Measurements from ENCODE around the gene RAB34. TPM values are rescaled to one million over a fixed set of nuclear protein-coding genes. Genes with fewer than 3 reads are reported as not detected.

Gene RAB34
- total and polyA plus RNA-seq, 9 of the 15 experiments (the other 6 are each of a cell fraction or from before 2014, with no cell fraction given), result 0.07 to 3.8 (median 0.46) TPM; not detected in 1

DNA sequence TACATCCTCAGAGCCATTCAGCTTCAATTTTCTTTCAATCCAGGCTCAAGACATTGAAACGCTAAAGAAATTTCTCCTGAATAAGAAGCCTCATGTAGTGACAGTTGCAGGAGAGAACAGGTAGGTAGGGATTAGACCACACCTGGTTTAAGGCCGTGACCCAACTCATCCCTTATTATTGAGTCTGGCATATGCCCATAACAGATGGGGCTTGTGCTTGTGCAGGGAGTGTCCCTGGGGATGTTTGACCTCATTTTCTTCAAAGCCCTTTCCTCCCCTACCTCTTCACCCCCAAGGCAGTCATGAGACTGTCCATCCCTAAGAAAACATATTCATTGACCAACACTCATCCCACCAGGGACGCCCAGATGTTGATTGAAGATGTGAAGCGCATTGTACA, 31.4 kb downstream of the RAB34 start:
- H4K20me1 ChIP-seq (replicated peaks; ENCODE audit: control insufficient read depth, insufficient read depth, low read length), result no peaks in the 10 kb centered on the region
- ChIA-PET CTCF (ENCODE audit: low intra/inter-chr PET ratio) (no interaction called here), POLR2A (interaction anchor here (0.7 to 1.2 kb wide), 5 partner anchors 15 to 59 kb away, joined by 3 read pairs; partner anchors contain the start of gene RPL23A)
- DNase-seq (ENCODE audit: extremely low read depth in 1 of 4, low spot score in 3 of 4), result no peak
- TF ChIP-seq NFIC (IDR thresholded peaks at IDR 0.05) (peak; percentile 36), ZBTB1 (CRISPR knock-in tag; IDR thresholded peaks at IDR 0.05; ENCODE audit: borderline replicate concordance, low read depth) (no peak), JUN (IDR thresholded peaks at IDR 0.05; ENCODE audit: borderline replicate concordance, low read depth, low read length) (no peak), JUN (CRISPR knock-in tag; IDR thresholded peaks at IDR 0.05; ENCODE audit: borderline replicate concordance) (no peak), KLF6 (CRISPR knock-in tag; IDR thresholded peaks at IDR 0.05; ENCODE audit: borderline replicate concordance) (no peak)
- TF ChIP-seq, protein P1, sequence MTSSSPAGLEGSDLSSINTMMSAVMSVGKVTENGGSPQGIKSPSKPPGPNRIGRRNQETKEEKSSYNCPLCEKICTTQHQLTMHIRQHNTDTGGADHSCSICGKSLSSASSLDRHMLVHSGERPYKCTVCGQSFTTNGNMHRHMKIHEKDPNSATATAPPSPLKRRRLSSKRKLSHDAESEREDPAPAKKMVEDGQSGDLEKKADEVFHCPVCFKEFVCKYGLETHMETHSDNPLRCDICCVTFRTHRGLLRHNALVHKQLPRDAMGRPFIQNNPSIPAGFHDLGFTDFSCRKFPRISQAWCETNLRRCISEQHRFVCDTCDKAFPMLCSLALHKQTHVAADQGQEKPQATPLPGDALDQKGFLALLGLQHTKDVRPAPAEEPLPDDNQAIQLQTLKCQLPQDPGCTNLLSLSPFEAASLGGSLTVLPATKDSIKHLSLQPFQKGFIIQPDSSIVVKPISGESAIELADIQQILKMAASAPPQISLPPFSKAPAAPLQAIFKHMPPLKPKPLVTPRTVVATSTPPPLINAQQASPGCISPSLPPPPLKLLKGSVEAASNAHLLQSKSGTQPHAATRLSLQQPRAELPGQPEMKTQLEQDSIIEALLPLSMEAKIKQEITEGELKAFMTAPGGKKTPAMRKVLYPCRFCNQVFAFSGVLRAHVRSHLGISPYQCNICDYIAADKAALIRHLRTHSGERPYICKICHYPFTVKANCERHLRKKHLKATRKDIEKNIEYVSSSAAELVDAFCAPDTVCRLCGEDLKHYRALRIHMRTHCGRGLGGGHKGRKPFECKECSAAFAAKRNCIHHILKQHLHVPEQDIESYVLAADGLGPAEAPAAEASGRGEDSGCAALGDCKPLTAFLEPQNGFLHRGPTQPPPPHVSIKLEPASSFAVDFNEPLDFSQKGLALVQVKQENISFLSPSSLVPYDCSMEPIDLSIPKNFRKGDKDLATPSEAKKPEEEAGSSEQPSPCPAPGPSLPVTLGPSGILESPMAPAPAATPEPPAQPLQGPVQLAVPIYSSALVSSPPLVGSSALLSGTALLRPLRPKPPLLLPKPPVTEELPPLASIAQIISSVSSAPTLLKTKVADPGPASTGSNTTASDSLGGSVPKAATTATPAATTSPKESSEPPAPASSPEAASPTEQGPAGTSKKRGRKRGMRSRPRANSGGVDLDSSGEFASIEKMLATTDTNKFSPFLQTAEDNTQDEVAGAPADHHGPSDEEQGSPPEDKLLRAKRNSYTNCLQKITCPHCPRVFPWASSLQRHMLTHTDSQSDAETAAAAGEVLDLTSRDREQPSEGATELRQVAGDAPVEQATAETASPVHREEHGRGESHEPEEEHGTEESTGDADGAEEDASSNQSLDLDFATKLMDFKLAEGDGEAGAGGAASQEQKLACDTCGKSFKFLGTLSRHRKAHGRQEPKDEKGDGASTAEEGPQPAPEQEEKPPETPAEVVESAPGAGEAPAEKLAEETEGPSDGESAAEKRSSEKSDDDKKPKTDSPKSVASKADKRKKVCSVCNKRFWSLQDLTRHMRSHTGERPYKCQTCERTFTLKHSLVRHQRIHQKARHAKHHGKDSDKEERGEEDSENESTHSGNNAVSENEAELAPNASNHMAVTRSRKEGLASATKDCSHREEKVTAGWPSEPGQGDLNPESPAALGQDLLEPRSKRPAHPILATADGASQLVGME (CRISPR knock-in tag; IDR thresholded peaks at IDR 0.05), result no peak
- FAIRE-seq, result no peak
- H3K4me2 ChIP-seq (ENCODE audit: insufficient read depth, low read length), result no peak overlapping the region
- intact Hi-C loops (cut with micrococcal nuclease) (no loop called here), in situ Hi-C loops (cut with MboI) (no loop called here)
- H3K36me3 ChIP-seq (ENCODE audit: control insufficient read depth, insufficient read depth, low read length), result peaks cover 97% of the 10 kb centered on the region
- H3K79me2 ChIP-seq (ENCODE audit: control insufficient read depth, insufficient read depth, low read length), result no peaks in the 10 kb centered on the region
- H3K9ac ChIP-seq (ENCODE audit: insufficient read depth in 1 of 2, low read depth in 2 of 2, low read length in 2 of 2), result no peak overlapping the region
- H3K4me3 ChIP-seq, result no peak overlapping the region
- H3K27me3 ChIP-seq (ENCODE audit: control insufficient read depth in 2 of 2, insufficient read depth in 2 of 2, low read length in 2 of 2), result no peaks in the 10 kb centered on the region
- ATAC-seq, result no peak
- H3K9me3 ChIP-seq (replicated peaks; ENCODE audit: control insufficient read depth, insufficient read depth, low read depth, low read length), result no peaks in the 10 kb centered on the region
- WGBS (ENCODE audit: insufficient coverage, low coverage, missing lambda C conversion rate), result 88% methylated on average over 4 of the region's 4 CpGs
- H2AFZ ChIP-seq (ENCODE audit: low read depth, low read length), result no peak overlapping the region
- no peaks in the 10 kb centered on the region for H3K9me1 ChIP-seq (ENCODE audit: control insufficient read depth, insufficient read depth, low read length)
- BruUV-seq (replicated peaks), result no TSS peak
- H3K27ac ChIP-seq (ENCODE audit: extremely low read depth, low read depth, low read length), result no peak overlapping the region
- H3K4me1 ChIP-seq (replicated peaks in 1 of 2; ENCODE audit: control insufficient read depth in 2 of 2, insufficient read depth in 2 of 2, low read length in 2 of 2), result no peaks in the 10 kb centered on the region
